Keratinocyte (primary cell): ENCODE data around the gene RAI14. TPM values are rescaled to one million over a fixed set of nuclear protein-coding genes. Genes with fewer than 3 reads are reported as not detected.

ENCODE experiments used
- DNase-seq: peaks from one replicate; pipeline ENCODE4 v3.0.0-alpha.2; 2011; ENCODE audit warnings: low read depth, missing footprints, low spot score
- FAIRE-seq: peaks from 2 replicates; lab custom pipeline; 2011; peaks lifted over from hg19 to GRCh38; lab: Jason Lieb, UNC
- H2AFZ ChIP-seq: 2 replicates; pipeline ENCODE4 v1.6.0; 2012; ENCODE audit warnings: low read length, control low read depth, inconsistent platforms; ENCODE audit not compliant: control insufficient read depth
- H3K27ac ChIP-seq: 2 replicates; pipeline ENCODE4 v1.5.1; 2011; ENCODE audit warnings: low read length; ENCODE audit not compliant: control insufficient read depth, insufficient read depth
- H3K27me3 ChIP-seq: 3 replicates; pipeline ENCODE4 v1.6.0; 2011; ENCODE audit warnings: low read length; ENCODE audit not compliant: control insufficient read depth, insufficient read depth; ENCODE audit errors: extremely low read depth
- H3K36me3 ChIP-seq, 2 experiments: 2 replicates in 1 of 2; 3 replicates in 1 of 2; pipeline ENCODE4 v1.5.1; 2011; ENCODE audit warnings: low read length in 2 of 2, mild to moderate bottlenecking in 1 of 2; ENCODE audit not compliant: control insufficient read depth in 2 of 2, insufficient read depth in 2 of 2; ENCODE audit errors: extremely low read depth in 1 of 2
- H3K4me1 ChIP-seq: 3 replicates; pipeline ENCODE4 v1.5.1; 2011; ENCODE audit warnings: low read length; ENCODE audit not compliant: control insufficient read depth, insufficient read depth; ENCODE audit errors: extremely low read depth
- H3K4me2 ChIP-seq: 3 replicates; pipeline ENCODE4 v1.6.0; 2011; ENCODE audit warnings: low read depth, low read length; ENCODE audit not compliant: control insufficient read depth, insufficient read depth; ENCODE audit errors: extremely low read depth
- H3K4me3 ChIP-seq, 3 experiments: fragments of 200-600 bp in 1 of 3; sonication (generic) in 1 of 3; 2 replicates in 2 of 3; 3 replicates in 1 of 3; pipeline ENCODE4 v1.5.1; 2011 to 2016; ENCODE audit warnings: low read length in 3 of 3, mild to moderate bottlenecking in 3 of 3, control low read depth in 2 of 3, inconsistent platforms in 1 of 3, low read depth in 1 of 3, mixed read lengths in 1 of 3, mixed run types in 1 of 3, moderate library complexity in 1 of 3; ENCODE audit not compliant: control insufficient read depth in 2 of 3, insufficient read depth in 2 of 3; ENCODE audit errors: extremely low read depth in 1 of 3
- H3K79me2 ChIP-seq: 2 replicates; pipeline ENCODE4 v1.6.0; 2012; ENCODE audit warnings: low read length; ENCODE audit not compliant: control insufficient read depth, insufficient read depth
- H3K9ac ChIP-seq: 3 replicates; pipeline ENCODE4 v1.6.0; 2011; ENCODE audit warnings: low read length; ENCODE audit not compliant: control insufficient read depth, insufficient read depth; ENCODE audit errors: extremely low read depth
- H3K9me1 ChIP-seq: 3 replicates; pipeline ENCODE4 v1.6.0; 2011; ENCODE audit warnings: low read length; ENCODE audit not compliant: control insufficient read depth, insufficient read depth; ENCODE audit errors: extremely low read depth
- H3K9me3 ChIP-seq: 2 replicates; pipeline ENCODE4 v1.5.1; 2012; ENCODE audit warnings: low read depth, low read length; ENCODE audit not compliant: control insufficient read depth
- H4K20me1 ChIP-seq: 3 replicates; pipeline ENCODE4 v1.6.0; 2011; ENCODE audit warnings: low read length; ENCODE audit not compliant: control insufficient read depth, insufficient read depth; ENCODE audit errors: extremely low read depth
- EZH2 ChIP-seq: IDR thresholded peaks from one replicate; pipeline ENCODE4 v1.6.1; 2012; ENCODE audit warnings: inconsistent platforms, mild to moderate bottlenecking, low read length, moderate library complexity
- dilution Hi-C: fragments of 300-500 bp; cut with MboI; formaldehyde crosslinking; loops from one replicate; pipeline ENCODE4 v1.7.0; 2020; ENCODE audit warnings: low sequenced_read_pairs; ENCODE audit not compliant: extremely low pct_ligation_motif_present
- polyA plus RNA-seq, 5 experiments: library from polyadenylated mRNA; depleted of rRNA in 3 of 5; stranded (reverse) in 3 of 5; stranded (forward) in 1 of 5; unstranded in 1 of 5; fragments of >200 nt; gene quantifications; 1 replicate in 1 of 5; 2 replicates in 3 of 5; 3 replicates in 1 of 5; pipeline versions ENCODE4 v1.2.1 to v1.2.3, GENCODE V29; 2011 to 2012; ENCODE audit warnings: missing spikeins in 2 of 5, low read depth in 1 of 5, low replicate concordance in 1 of 5
- TF ChIP-seq, protein P1 (sequence below), 3 experiments: IDR thresholded peaks in 1 of 3; conservative IDR thresholded peaks in 1 of 3; optimal IDR thresholded peaks in 1 of 3; 2 replicates in 2 of 3; 3 replicates in 1 of 3; pipeline versions ENCODE3 to v1.5.1; 2011; ENCODE audit warnings: low read length in 3 of 3, mild to moderate bottlenecking in 3 of 3, moderate library complexity in 2 of 3, control low read depth in 1 of 3, inconsistent platforms in 1 of 3; ENCODE audit not compliant: insufficient read depth in 2 of 3; ENCODE audit errors: extremely low read depth in 1 of 3

The RAI14 gene
- polyA plus RNA-seq, 1 donor (not counting 4 experiments of a cell fraction or from before 2014, with no cell fraction given) = 31.4 TPM

DNA sequence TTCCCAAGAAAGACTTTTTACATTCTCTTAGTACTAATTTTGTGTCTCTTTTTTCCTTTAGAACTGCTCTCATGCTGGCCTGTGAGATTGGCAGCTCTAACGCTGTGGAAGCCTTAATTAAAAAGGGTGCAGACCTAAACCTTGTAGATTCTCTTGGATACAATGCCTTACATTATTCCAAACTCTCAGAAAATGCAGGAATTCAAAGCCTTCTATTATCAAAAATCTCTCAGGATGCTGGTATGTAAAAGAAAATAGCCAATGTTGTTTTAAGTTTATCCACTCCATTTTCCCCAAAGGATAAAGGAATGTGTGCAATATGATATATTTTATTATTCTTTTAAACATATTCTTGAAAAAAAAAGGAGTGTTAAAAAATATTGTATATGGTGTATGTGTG is 155.6 kb downstream of the RAI14 start:
- TF ChIP-seq, protein P1, sequence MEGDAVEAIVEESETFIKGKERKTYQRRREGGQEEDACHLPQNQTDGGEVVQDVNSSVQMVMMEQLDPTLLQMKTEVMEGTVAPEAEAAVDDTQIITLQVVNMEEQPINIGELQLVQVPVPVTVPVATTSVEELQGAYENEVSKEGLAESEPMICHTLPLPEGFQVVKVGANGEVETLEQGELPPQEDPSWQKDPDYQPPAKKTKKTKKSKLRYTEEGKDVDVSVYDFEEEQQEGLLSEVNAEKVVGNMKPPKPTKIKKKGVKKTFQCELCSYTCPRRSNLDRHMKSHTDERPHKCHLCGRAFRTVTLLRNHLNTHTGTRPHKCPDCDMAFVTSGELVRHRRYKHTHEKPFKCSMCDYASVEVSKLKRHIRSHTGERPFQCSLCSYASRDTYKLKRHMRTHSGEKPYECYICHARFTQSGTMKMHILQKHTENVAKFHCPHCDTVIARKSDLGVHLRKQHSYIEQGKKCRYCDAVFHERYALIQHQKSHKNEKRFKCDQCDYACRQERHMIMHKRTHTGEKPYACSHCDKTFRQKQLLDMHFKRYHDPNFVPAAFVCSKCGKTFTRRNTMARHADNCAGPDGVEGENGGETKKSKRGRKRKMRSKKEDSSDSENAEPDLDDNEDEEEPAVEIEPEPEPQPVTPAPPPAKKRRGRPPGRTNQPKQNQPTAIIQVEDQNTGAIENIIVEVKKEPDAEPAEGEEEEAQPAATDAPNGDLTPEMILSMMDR (optimal IDR thresholded peaks at IDR 0.05 in 1 of 3, IDR thresholded peaks at IDR 0.05 in 1 of 3, conservative IDR thresholded peaks at IDR 0.05 in 1 of 3; ENCODE audit: extremely low read depth in 1 of 3, insufficient read depth in 2 of 3, low read length in 3 of 3) = no peak
- TF ChIP-seq EZH2 = no peak
- FAIRE-seq (no peak), DNase-seq (no peak)
- dilution Hi-C loops = no loop called here
- Histone ChIP-seq H3K4me3 (no peak overlapping the region), H3K9me1 (no peaks in the 10 kb centered on the region), H3K27me3 (no peaks in the 10 kb centered on the region), H3K9me3 (no peaks in the 10 kb centered on the region), H3K36me3 (peaks cover 5 to 6% of the 10 kb centered on the region in 2 experiments), H3K4me1 (no peaks in the 10 kb centered on the region), H3K79me2 (no peaks in the 10 kb centered on the region), H3K4me2 (no peak overlapping the region), H3K9ac (no peak overlapping the region), H4K20me1 (no peaks in the 10 kb centered on the region), H3K27ac (no peak overlapping the region), H2AFZ (no peak overlapping the region)

DNA sequence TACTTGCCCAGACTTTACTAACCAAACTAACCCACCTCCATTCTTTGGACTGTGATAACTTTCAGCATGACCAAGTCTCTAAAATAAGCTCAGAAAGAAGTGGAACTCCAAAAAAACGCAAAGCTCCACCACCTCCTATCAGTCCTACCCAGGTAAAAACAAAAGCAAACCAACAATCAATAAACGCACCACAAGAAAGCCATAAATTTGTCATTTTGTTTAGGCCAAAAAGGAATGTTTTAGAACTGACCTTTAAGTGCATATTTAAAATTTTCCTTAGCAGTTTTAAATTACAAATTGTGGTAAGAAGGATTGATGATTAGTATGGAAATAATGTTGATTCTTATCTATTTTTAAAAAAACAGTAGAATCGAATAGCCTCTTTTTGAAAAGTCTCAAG is 157.4 kb downstream of the RAI14 start:
- no peaks in the 10 kb centered on the region for H3K9me3 ChIP-seq
- H3K79me2 ChIP-seq = no peaks in the 10 kb centered on the region
- TF ChIP-seq, protein P1 (optimal IDR thresholded peaks at IDR 0.05 in 1 of 3, IDR thresholded peaks at IDR 0.05 in 1 of 3, conservative IDR thresholded peaks at IDR 0.05 in 1 of 3; ENCODE audit: extremely low read depth in 1 of 3, insufficient read depth in 2 of 3, low read length in 3 of 3) = no peak
- H3K4me1 ChIP-seq = no peaks in the 10 kb centered on the region
- H4K20me1 ChIP-seq = no peaks in the 10 kb centered on the region
- no peaks in the 10 kb centered on the region for H3K27me3 ChIP-seq
- peaks cover 5 to 6% of the 10 kb centered on the region in 2 experiments for H3K36me3 ChIP-seq
- FAIRE-seq (no peak), DNase-seq (no peak)
- no peak overlapping the region for H2AFZ ChIP-seq
- dilution Hi-C loops = no loop called here
- no peak overlapping the region for H3K27ac ChIP-seq
- no peak overlapping the region for H3K4me3 ChIP-seq
- H3K4me2 ChIP-seq = no peak overlapping the region
- H3K9ac ChIP-seq = no peak overlapping the region
- no peaks in the 10 kb centered on the region for H3K9me1 ChIP-seq
